Stimulated activated CD8-positive, alpha-beta memory T cell treated with anti-CD3 and anti-CD28 coated beads, Interleukin-4, amount 100 ng/mL, for 1 hour (primary cell): ENCODE measurements around the gene RPS6KA3.
"Not testable (repeated sequence)": the region's sequence is repeated elsewhere in the genome, so short reads cannot be mapped to it uniquely, and the experiment has no call there.

Source experiments
- DNase-seq, 2 donors: peaks; one replicate each; pipeline ENCODE4 v3.0.0-alpha.2; 2020; ENCODE audit warnings: low read depth in 2 of 2, low spot score in 1 of 2

The RPS6KA3 gene

GRCh38 chrX:20149326-20149725 lies 117.4 kb downstream of the RPS6KA3 start:
- DNase-seq: no peak

GRCh38 chrX:20147561-20147960 lies 119.1 kb downstream of the RPS6KA3 start:
- DNase-seq: no peak

- no peak for DNase-seq
Observed at GRCh38 chrX:20144491-20144890, 122.2 kb downstream of the RPS6KA3 start.

GRCh38 chrX:20143561-20143960 lies 123.1 kb downstream of the RPS6KA3 start:
- DNase-seq: no peak

DNA sequence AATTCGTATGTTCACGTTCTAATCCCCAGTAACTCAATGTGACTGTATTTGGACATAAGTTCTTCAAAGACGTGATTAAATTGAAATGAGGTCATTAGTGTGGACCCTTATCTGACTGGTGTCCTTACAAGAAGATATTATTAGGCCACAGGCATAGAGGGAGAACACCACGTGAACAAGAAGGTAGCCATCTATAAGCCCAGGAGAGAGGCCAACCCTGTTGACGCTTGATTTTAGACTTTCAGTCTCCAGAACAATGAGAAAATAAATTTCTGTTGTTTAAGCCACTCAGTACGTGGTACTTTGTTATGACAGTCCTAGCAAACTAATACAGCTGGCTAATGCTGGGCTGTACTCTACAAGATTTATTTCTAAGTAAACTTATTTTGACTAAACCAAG lies 123.6 kb downstream of the RPS6KA3 start:
- no peak for DNase-seq

DNA sequence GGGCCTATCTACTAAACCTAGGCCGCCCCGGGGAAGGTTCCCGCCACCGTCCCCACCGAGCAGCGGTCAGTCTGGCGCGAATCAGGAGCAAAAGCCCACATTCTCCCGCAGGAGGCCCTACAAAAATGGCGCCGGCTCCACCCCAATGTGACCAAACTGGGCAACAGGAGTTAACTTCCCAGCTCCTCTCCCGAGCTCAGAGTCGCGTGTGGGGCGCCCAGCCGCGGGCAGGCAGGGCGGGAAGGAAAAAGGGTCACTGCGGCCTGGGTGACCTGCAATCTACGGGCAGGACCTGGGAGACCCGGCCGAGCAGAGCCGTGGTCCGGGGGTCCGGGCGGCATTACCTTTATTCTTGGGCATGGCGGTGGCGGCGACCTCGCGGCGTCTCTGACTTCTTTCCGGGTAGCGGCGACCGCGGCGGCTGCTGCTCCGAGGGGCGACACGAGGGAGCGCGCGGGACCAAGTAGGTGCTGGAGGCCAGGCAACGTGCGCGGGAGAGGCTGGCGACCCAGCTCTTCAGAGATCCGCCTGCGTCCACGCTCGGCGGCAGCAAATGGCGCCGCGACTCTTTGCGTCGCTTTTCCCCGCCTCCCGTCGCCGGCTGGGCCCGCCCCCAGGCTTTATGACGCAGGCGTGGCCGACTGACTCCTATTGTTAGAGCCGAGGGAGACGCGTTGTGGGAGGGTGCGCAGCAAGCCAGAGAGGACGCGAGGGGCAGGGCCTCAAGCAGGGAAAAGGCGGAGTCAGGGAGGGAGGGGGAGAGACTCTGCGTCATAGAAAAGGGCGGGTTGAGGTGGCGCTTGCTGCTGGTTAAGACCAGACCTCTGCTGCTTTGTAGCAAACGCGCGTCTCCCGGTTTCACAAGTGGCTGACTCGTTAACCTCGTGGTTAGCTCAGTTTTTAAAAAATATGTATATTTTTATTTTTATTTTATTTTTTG lies 125.2 kb downstream of the RPS6KA3 start, which contains the start of gene EIF1AX:
EIF1AX (minus strand) TSS at position 558 of the 940 bp plus-strand sequence; CDS start at position 360, 198 bp downstream.
- peak; percentile 89 to 96 for DNase-seq

DNA sequence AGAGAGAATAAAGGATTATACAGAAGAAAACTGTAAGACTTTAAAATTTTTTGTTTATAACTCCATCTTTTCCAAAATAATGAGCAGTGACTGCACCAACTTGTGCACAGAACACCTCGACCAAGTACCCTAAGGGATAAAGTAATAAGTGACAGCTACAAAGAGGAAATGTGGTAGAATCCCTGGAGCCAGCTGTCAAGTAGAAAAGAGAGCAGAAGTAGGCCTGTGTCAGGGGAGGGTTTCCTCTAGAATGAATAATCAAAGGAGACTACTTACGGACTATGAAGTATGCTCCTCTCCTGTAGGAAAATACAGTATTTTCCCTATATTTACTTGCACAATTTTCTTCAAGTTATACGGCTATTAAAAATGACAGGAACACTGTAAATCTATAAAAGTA lies 126.3 kb downstream of the RPS6KA3 start:
- DNase-seq: no peak

GRCh38 chrX:20139966-20140365 lies 126.7 kb downstream of the RPS6KA3 start:
- DNase-seq: no peak

GRCh38 chrX:20135944-20136343 lies 130.8 kb downstream of the RPS6KA3 start:
- DNase-seq: no peak

- no peak for DNase-seq
Observed at GRCh38 chrX:20132666-20133065, 134.0 kb downstream of the RPS6KA3 start.

DNA sequence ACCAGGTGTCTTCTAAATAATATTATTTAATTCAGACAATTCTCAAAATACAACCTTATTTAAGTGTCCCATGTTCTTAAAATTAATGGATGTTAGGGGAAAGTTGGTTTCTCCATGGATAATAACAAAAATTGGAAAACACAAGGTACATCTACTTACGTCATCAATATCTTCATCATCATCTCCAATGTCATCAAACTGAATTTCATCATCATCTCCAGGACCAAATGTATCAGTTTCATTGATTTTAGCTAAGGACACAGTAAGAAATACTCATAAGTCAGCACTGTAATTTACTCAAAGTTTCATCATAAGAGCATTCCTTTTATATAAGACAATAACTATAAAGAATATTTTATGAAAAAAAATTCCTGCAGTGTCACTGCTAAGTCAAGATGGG lies 136.4 kb downstream of the RPS6KA3 start:
- no peak for DNase-seq

GRCh38 chrX:20129547-20129946 lies 137.2 kb downstream of the RPS6KA3 start:
- no peak for DNase-seq

- DNase-seq: no peak
Observed at GRCh38 chrX:20128670-20129069, 138.0 kb downstream of the RPS6KA3 start.

GRCh38 chrX:20127440-20127839 lies 139.3 kb downstream of the RPS6KA3 start:
- DNase-seq: not testable (repeated sequence)

- not testable (repeated sequence) for DNase-seq
Observed at GRCh38 chrX:20126833-20127232, 139.9 kb downstream of the RPS6KA3 start.

- no peak for DNase-seq
Observed at GRCh38 chrX:20124964-20125363, 141.7 kb downstream of the RPS6KA3 start.

- no peak for DNase-seq
Observed at GRCh38 chrX:20118065-20118824, 148.5 kb downstream of the RPS6KA3 start.

DNA sequence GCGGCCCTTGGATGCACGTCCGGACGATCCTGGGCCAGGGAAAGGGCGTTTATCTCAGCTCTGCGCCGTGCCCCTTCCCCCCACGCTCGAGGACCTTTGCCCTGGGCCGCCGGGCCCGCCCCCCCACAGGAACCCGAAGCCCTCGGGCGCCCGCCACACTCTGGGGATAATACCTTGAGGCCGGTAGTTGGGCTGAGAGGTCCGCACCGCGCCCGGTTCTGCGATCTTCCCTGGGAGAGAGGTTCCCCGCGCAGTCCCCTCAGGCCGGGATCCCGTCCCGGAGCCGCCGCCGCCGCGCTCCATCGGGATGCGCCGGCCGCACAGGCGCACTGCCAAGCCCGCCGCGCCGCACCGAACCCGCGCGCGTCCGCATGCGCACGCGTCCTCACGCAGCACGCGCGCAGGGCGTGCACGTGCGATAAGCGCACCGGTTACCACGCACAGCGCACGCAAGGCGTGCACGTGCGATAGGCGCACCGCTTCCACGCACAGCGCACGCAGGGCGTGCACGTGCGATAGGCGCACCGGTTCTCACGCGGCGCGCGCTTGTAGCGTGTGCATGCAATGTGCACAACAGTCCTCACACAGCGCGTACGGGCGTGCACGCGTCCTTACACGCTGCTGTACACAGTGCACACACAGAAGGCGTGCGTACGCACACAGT lies 150.0 kb downstream of the RPS6KA3 start, which contains the start of gene MAP7D2:
MAP7D2 (minus strand) TSS at position 331 of the 664 bp plus-strand sequence; CDS start at position 303, 28 bp downstream.
- no peak for DNase-seq

- DNase-seq: no peak
Observed at GRCh38 chrX:20116087-20116576, 150.6 kb downstream of the RPS6KA3 start.

DNA sequence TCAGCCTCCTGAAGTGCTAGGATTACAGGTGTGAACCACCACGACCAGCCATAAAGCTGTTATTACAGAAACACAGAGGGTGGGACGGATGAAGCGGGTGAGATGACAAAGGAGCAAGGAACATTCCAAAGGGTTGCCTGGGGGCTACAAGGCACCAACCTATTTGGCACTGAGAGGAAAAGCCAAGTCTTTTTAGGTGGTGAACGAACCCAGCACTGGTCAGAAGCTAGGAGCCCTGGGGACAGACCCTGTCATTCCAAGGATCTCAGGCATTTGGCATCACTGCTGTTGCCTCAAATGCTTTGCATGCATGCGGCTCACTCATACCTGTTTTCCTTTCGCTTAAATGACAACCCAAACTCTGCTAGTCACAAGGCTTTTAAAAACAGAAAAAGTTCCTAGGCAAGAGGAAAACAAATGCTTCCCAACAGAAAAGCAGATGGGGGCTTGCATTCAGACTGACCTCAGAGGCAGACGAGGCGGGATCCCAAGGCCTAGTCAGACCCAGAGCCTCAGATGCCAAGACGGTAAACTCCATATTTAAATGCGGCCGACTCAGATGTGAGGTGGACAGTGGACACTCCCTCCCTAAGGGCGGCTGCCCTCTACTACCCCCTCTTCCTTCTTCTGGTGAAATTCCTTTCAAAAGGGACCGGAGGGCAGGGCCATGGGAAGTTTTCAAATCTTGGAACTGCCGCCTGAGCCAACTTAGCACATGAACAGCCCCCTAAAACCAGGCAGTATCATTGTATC lies 154.5 kb downstream of the RPS6KA3 start:
- DNase-seq: no peak
